GM21360 (cell line): ENCODE measurements around the gene SPATA31E1.
"Not testable (repeated sequence)": the region's sequence is repeated elsewhere in the genome, so short reads cannot be mapped to it uniquely, and the experiment has no call there.

Experiments used
- ATAC-seq: cut with Tn5 transposase; IDR thresholded peaks from one replicate; pipeline ENCODE4 v1.9.1; 2021; ENCODE audit warnings: mild to moderate bottlenecking, moderate library complexity; ENCODE audit not compliant: unreplicated experiment

SPATA31E1 gene

DNA sequence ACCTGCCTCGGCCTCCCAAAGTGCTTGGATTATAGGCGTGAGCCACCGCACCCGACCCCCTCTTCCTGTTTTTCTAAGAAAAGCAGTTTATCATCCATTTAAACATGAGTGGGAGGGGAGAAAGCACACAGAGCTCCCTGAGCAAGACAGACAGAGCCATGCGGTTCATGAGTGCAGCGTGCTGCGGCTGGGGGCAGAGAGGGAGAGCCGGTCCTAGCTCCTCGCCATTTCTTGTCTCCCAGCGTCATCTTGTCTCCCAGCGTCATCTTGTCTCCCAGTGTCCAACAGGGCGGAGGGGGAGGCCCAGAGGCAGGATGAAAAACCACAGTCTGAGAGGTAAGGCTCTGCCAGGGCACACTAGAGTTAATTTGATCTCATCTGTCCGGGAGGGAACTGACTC is 36.3 kb downstream of the SPATA31E1 start:
- not testable (repeated sequence) for ATAC-seq

DNA sequence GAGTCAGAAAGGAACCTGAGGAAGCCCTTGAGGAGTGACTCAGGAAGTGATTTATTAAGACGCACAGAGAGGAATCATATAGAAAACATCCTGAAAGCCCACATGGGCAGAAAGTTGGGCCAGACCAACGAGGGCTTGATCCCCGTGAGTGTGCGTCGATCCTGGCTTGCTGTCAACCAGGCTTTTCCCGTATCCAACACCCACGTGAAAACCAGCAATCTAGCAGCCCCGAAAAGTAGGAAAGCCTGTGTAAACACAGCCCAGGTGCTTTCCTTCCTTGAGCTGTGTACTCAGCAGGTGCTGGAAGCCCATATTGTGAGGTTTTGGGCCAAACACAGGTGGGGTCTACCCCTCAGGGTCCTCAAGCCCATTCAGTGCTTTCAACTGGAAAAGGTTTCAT is 38.9 kb downstream of the SPATA31E1 start:
- not testable (repeated sequence) for ATAC-seq

DNA sequence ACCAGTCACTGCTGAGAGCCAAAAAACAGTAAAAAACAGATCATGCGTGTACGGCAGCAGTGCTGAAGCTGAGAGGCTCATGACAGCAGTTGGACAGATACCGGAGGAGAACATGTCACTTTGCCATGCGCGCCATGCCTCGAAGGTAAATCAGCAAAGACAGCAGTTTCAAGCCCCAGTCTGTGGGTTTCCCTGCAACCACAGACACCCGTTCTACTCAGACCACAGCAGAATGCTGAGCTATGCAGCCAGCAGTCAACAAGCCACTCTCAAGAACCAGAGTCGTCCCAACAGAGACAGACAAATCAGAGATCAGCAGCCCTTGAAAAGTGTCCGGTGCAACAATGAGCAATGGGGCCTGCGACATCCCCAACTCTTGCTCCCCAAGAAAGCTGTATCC is 40.3 kb downstream of the SPATA31E1 start:
- not testable (repeated sequence) for ATAC-seq

DNA sequence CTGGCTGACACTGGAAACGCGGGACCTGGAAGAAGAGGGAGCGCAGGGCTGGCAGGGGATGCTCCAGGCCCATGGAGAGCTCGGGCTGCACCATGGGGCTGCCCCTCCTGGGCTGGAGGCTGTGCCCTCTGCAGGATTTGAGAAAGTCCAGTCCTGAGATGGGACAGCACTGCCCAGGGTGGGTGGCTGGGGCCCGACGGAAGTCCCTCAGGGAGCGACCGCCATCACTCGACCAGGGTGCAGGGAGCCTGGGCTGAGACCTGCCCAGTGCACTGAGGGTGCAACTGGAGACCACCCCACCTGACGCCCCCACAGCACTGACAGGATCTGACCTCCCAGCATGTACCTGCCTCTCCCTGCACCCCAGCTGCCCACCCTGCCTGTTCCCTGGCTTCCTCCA is 42.2 kb downstream of the SPATA31E1 start:
- ATAC-seq, result not testable (repeated sequence)

DNA sequence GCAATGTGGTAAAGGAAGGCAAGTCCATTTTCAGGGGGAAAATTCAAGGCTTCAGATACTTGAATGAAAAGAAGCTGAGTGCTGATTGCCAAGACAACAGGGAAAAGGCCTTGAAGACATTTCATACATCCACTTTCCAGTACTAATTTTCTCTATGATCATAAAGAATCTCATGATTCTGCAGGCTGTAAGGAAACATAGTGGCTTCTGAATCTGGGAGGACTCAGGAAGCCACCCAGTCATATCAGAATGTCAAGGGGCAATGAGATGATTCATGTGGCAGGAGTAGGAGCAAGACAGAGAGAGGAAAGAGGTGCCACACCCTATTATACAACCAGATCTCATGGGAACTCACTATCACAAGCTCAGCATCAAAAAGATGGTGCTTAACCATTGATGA is 46.5 kb downstream of the SPATA31E1 start:
- ATAC-seq, result not testable (repeated sequence)

DNA sequence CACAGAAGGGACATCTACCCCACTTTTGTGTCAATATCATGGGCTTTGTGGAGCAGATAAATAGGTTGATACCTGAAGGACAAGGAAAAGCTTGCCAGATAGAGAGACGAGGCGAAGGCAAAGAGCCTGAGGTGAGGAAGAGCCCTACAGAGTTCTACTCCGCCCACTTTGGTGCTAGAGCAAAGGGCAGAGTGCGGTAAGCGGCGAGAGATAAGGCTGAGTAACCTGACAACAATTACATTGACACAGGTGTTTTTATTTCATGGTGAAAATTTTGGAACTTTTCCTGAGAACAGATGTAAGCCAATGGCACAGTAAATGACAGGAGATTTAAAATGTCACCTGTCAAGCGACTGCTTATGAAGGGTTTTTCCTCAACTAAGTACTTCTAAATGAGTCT is 51.8 kb downstream of the SPATA31E1 start:
- ATAC-seq, result not testable (repeated sequence)

DNA sequence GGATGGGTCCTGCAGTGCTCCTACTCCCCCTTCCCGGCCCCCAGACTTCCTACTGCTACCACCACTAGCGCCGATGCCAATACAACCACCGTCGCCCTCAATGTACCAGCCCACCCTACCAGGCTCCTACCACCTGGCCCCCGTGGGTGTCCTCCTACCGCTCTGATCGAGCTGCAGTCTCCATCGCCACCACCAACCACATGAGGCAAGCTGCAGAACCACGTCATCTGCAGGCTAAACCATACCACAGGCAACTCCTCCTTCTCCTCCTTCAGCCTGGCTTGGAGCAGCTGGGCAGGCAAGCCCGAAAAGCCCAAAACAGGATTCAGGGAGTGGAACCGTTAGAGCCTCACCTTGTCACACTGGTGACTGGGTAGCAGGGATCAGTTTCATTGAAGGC is 54.7 kb downstream of the SPATA31E1 start:
- ATAC-seq, result not testable (repeated sequence)

DNA sequence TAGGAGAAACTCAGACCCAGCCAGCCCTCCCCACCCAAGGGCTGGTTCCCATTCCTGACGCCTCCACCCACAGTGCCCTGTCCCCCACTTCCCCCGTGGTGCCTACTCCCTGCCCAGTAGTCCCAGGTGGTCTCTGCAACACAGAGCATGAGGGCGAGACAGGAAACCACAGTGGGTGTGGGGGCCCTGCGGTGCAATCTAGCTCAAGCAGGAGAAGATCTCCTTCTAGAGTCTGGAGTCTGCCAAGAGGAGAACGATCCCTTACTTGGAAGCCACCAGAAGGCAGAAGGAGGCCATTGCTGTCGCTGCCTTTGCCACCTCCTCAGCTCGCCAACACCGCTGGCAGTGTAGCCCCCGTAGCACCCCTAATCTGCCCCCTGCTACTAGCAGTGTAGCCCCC is 55.2 kb downstream of the SPATA31E1 start:
- ATAC-seq, result not testable (repeated sequence)

DNA sequence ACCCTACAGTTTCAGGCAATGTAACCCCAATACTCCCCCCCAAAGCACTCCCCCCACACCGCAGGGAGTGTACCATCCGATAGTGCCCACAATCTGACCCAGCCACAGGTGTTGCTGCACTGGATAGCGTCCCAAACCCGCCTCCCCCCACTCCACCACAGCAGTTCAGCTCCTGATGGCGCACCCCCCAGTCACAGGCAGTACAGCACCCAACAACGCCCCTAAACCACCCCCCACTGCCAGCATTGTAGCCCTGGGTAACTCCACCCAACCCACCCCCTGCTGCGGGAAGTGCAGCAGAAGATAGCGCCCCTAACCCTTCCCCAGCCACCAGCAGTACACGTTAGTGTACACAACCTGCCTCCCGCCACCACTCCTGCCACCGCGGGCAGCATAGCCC is 55.7 kb downstream of the SPATA31E1 start:
- not testable (repeated sequence) for ATAC-seq
